ENCODE data around the gene OR2J3.
"Not testable (repeated sequence)": the region's sequence is repeated elsewhere in the genome, so short reads cannot be mapped to it uniquely, and the experiment has no call there.

GRCh38 chr6:29155182-29155581 is 47.3 kb downstream of the OR2J3 start:
- TF ChIP-seq CTCF (IDR thresholded peaks at IDR 0.05 in 4 of 5, conservative IDR thresholded peaks at IDR 0.05 in 1 of 5); POLR2A (IDR thresholded peaks at IDR 0.05): not testable (repeated sequence)

Data from gastrocnemius medialis (tissue), 4 donors.